Activated CD4-positive, alpha-beta memory T cell treated with anti-CD3 and anti-CD28 coated beads, Interleukin-2, amount 10 ng/mL, durations not matched to agents 7 days and 5 days (primary cell): ENCODE results near the gene CABCOCO1. TPM values are rescaled to one million over a fixed set of nuclear protein-coding genes. Genes with fewer than 3 reads are reported as not detected.
"Not testable (repeated sequence)": the region's sequence is repeated elsewhere in the genome, so short reads cannot be mapped to it uniquely, and the experiment has no call there.

ENCODE experiments used
- CTCF ChIA-PET: fragments of 350-600 bp; sonication (Branson Sonifier 250); formaldehyde crosslinking; loops from one replicate; lab custom pipeline; 2021; ENCODE audit warnings: antibody characterized with exemption, inconsistent platforms; lab: Charles Lee
- POLR2A ChIA-PET: fragments of 350-600 bp; sonication (Branson Sonifier 250); formaldehyde crosslinking; loops from one replicate; lab custom pipeline; 2021; ENCODE audit warnings: antibody characterized with exemption; lab: Charles Lee
- DNase-seq: peaks from one replicate; pipeline ENCODE4 v3.0.0-alpha.2; 2020
- H3K27ac Mint-ChIP-seq: one replicate; pipeline ENCODE4 v1.8.0; 2021; ENCODE audit warnings: mild to moderate bottlenecking, mixed read lengths
- H3K27me3 Mint-ChIP-seq: one replicate; pipeline ENCODE4 v1.8.0; 2021; ENCODE audit warnings: mixed read lengths
- H3K36me3 Mint-ChIP-seq: one replicate; pipeline ENCODE4 v1.8.0; 2021; ENCODE audit warnings: low read depth, mixed read lengths
- H3K4me1 Mint-ChIP-seq: one replicate; pipeline ENCODE4 v1.8.0; 2021; ENCODE audit warnings: mixed read lengths
- H3K4me3 Mint-ChIP-seq: one replicate; pipeline ENCODE4 v1.8.0; 2021; ENCODE audit warnings: mild to moderate bottlenecking, mixed read lengths
- H3K9me3 Mint-ChIP-seq: one replicate; pipeline ENCODE4 v1.8.0; 2021; ENCODE audit warnings: mixed read lengths
- total RNA-seq, 2 experiments: library from RNA; stranded (reverse); gene quantifications; one replicate each; pipeline ENCODE4 v1.2.3, GENCODE V29; 2021

CABCOCO1 gene
- total RNA-seq, 2 experiments from 2014 or later, result not detected

DNA sequence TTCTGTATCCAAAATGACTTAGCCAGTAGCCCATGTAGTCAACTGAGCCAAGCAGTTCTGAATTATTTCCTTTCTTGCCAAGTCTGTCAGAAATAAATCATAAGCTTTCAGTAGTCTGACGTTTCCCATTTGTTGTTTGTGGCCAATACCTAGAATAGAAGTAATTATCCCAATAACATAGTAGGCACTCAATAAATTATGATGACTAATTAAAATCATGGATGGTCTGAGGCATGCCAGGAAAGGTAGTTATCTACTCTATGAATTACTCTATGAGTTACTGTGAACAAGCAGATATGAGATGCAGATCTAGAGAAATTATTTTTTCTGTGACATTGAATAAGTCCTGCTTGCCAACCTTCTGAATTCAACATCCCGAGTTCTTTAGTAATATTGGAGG, 2.3 kb downstream of the CABCOCO1 start:
- CTCF ChIA-PET, result interaction anchor here (0.7 kb wide), 1 partner anchor 8 kb away, joined by 3 read pairs; no protein-coding TSS in a partner anchor
- POLR2A ChIA-PET, result no interaction called here
- H3K4me3 Mint-ChIP-seq, result no peak overlapping the region
- no peaks in the 10 kb centered on the region for H3K4me1 Mint-ChIP-seq
- no peak overlapping the region for H3K27ac Mint-ChIP-seq
- H3K36me3 Mint-ChIP-seq, result no peaks in the 10 kb centered on the region
- DNase-seq, result no peak
- no peaks in the 10 kb centered on the region for H3K9me3 Mint-ChIP-seq
- peaks cover 28% of the 10 kb centered on the region for H3K27me3 Mint-ChIP-seq

GRCh38 chr10:61669161-61669725, 6.5 kb downstream of the CABCOCO1 start:
- DNase-seq, result no peak
- Mint-ChIP-seq H3K9me3 (no peaks in the 10 kb centered on the region), H3K4me1 (no peaks in the 10 kb centered on the region), H3K4me3 (no peak overlapping the region), H3K27ac (no peak overlapping the region), H3K27me3 (peaks cover 8% of the 10 kb centered on the region), H3K36me3 (no peaks in the 10 kb centered on the region)
- POLR2A ChIA-PET, result no interaction called here
- CTCF ChIA-PET, result no interaction called here

DNA sequence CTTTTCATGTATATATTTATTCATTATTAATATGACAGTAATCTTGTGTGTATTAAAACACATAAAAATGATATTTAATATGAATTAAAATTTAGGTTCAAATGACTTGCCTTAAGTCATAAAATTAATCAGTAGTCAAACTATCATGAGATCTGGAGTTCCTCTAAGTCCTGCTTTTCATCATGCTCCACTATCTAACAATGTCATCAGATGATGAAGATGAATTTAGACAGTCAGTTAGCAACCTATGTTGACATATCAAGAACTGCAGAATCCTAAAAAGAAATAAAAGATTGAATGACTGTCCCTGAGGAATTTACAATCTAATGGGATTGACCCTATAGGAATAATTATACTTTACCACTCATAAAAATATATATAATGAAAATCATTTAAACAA, 7.1 kb downstream of the CABCOCO1 start:
- no peak for DNase-seq
- H3K9me3 Mint-ChIP-seq, result no peaks in the 10 kb centered on the region
- POLR2A ChIA-PET, result no interaction called here
- H3K4me3 Mint-ChIP-seq, result no peak overlapping the region
- H3K36me3 Mint-ChIP-seq, result no peaks in the 10 kb centered on the region
- H3K4me1 Mint-ChIP-seq, result no peaks in the 10 kb centered on the region
- CTCF ChIA-PET, result no interaction called here
- H3K27ac Mint-ChIP-seq, result no peak overlapping the region
- H3K27me3 Mint-ChIP-seq, result peaks cover 4% of the 10 kb centered on the region

GRCh38 chr10:61673360-61673759, 10.6 kb downstream of the CABCOCO1 start:
- Mint-ChIP-seq H3K27ac (no peak overlapping the region), H3K4me3 (no peak overlapping the region), H3K27me3 (peaks cover 3% of the 10 kb centered on the region), H3K4me1 (no peaks in the 10 kb centered on the region), H3K9me3 (no peaks in the 10 kb centered on the region), H3K36me3 (no peaks in the 10 kb centered on the region)
- ChIA-PET POLR2A (no interaction called here), CTCF (no interaction called here)
- DNase-seq, result no peak

DNA sequence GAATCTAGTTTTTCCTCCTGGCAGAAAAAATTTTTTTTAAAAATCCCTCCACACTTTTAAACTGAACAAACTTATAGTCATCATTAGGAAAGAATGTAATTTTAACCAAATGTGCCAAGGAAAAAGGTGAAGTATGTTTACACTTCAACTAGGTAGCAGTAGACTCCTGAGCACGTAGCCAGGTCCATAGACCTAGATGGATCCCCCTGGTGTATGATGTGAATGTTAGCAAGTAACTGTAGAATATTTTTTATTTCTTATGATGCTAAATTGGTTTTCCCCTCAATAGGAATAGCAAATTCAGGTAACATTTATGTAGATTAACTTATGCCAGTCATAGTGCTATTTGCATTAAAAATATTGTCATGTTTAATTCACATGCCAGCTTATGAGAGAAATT, 19.6 kb downstream of the CABCOCO1 start:
- no peak for DNase-seq
- Mint-ChIP-seq H3K36me3 (no peaks in the 10 kb centered on the region), H3K27ac (no peak overlapping the region), H3K9me3 (no peaks in the 10 kb centered on the region), H3K4me3 (no peak overlapping the region), H3K27me3 (peaks cover 5% of the 10 kb centered on the region), H3K4me1 (no peaks in the 10 kb centered on the region)
- POLR2A ChIA-PET, result no interaction called here
- CTCF ChIA-PET, result no interaction called here

- ChIA-PET CTCF (no interaction called here), POLR2A (no interaction called here)
- Mint-ChIP-seq H3K27me3 (peaks cover 5% of the 10 kb centered on the region), H3K27ac (no peak overlapping the region), H3K36me3 (no peaks in the 10 kb centered on the region), H3K4me1 (no peaks in the 10 kb centered on the region), H3K4me3 (no peak overlapping the region), H3K9me3 (no peaks in the 10 kb centered on the region)
- no peak for DNase-seq
Measured at GRCh38 chr10:61683319-61683718, 20.6 kb downstream of the CABCOCO1 start.

GRCh38 chr10:61684894-61685507, 22.3 kb downstream of the CABCOCO1 start:
- no peak overlapping the region for H3K4me3 Mint-ChIP-seq
- DNase-seq, result no peak
- POLR2A ChIA-PET, result no interaction called here
- no peaks in the 10 kb centered on the region for H3K4me1 Mint-ChIP-seq
- no peaks in the 10 kb centered on the region for H3K36me3 Mint-ChIP-seq
- no peak overlapping the region for H3K27ac Mint-ChIP-seq
- H3K27me3 Mint-ChIP-seq, result peaks cover 5% of the 10 kb centered on the region
- CTCF ChIA-PET, result interaction anchor here (0.7 kb wide), 1 partner anchor 803 kb away, joined by 3 read pairs; no protein-coding TSS in a partner anchor
- no peaks in the 10 kb centered on the region for H3K9me3 Mint-ChIP-seq

DNA sequence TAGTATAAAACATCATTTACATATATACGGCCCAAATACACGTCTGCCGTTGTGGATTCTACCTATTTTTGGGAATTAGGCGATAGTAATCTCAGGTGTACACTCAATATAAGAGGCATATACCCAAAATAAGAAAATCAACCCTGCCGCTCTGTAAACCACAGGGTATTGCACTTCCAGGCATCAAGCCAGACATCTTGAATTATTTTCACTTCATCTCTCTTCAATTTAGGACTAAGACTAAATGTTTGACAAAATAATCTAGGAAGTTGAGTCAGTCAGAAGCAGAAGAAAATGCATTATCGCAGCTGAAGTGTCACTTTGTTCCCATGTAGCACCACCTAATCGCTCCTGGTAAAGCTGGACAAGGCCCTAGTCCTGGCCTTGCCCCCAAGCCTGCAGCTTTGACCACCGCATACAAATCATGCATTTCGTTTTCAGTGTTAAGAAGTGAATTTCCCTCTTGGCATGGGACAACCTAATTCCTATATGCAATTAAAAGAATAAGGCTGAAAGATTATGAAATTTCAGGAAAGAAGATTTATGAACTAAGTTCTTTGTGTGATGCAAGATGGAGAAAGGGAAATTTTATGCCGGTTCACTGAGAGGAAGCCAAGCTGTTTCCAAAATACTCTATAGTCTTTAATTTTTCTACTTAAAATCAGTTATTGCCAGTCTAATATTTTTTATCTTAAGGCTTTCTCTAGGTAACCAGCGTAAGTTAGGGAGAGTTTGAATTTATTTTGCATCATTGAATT, 26.0 kb downstream of the CABCOCO1 start:
- DNase-seq, result no peak

DNA sequence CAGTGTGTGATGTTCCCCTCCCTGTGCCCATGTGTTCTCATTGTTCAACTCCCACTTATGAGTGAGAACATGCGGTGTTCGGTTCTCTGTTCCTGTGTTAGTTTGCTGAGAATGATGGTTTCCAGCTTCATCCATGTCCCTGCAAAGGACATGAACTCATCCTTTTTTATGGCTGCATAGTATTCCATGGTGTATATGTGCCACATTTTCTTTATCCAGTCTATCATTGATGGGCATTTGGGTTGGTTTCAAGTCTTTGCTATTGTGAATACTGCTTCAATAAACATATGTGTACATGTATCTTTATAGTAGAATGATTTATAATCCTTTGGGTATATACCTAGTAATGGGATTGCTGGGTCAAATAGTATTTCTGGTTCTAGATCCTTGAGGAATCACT, 28.9 kb downstream of the CABCOCO1 start:
- H3K9me3 Mint-ChIP-seq, H3K27ac Mint-ChIP-seq, H3K4me1 Mint-ChIP-seq, POLR2A ChIA-PET, DNase-seq, H3K36me3 Mint-ChIP-seq, CTCF ChIA-PET, H3K4me3 Mint-ChIP-seq: not testable (repeated sequence)
- peaks cover 19% of the 10 kb centered on the region for H3K27me3 Mint-ChIP-seq

More for the DNA sequence above, 26.0 kb downstream of the CABCOCO1 start:
- Mint-ChIP-seq H3K9me3 (no peaks in the 10 kb centered on the region), H3K27ac (no peak overlapping the region), H3K36me3 (no peaks in the 10 kb centered on the region), H3K4me1 (no peaks in the 10 kb centered on the region), H3K4me3 (no peak overlapping the region), H3K27me3 (peaks cover 12% of the 10 kb centered on the region)
- ChIA-PET CTCF (no interaction called here), POLR2A (no interaction called here)

DNA sequence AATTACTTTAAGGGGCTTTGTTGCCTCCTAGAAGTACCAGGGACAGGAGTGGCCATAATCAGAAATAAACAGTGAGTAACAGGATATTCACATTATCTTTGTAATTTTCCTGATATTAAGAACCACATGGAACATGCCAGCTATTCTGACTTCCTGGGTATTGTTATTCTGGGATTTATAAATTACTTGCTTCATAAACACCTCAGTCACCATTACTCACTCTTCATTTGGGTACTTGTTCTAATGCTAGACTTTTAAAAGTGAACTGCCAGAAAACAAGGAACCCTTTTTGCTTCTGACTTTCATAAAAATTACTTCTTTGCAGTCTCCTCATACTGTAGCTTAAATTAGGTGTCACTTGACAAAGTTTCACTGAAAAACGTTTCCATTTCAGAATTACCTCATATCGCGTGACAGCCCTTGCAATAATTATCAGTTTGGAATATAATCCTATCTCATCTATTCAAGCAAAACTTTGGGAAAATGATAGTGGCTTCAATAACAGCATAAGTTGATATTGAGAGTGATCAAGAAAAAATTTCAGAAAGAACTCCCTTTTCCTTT, 29.8 kb downstream of the CABCOCO1 start:
- H3K27ac Mint-ChIP-seq, result no peak overlapping the region

GRCh38 chr10:61698968-61699655, 36.4 kb downstream of the CABCOCO1 start:
- DNase-seq, result no peak
- Mint-ChIP-seq H3K9me3 (no peaks in the 10 kb centered on the region), H3K36me3 (no peaks in the 10 kb centered on the region), H3K27me3 (peaks cover 10% of the 10 kb centered on the region), H3K4me1 (no peaks in the 10 kb centered on the region), H3K27ac (no peak overlapping the region), H3K4me3 (no peak overlapping the region)
- CTCF ChIA-PET, result no interaction called here
- POLR2A ChIA-PET, result interaction anchor here (0.6 kb wide), 1 partner anchor 176 kb away, joined by 3 read pairs; no protein-coding TSS in a partner anchor

More for the DNA sequence above, 29.8 kb downstream of the CABCOCO1 start:
- Mint-ChIP-seq H3K27me3 (peaks cover 19% of the 10 kb centered on the region), H3K9me3 (no peaks in the 10 kb centered on the region), H3K4me3 (no peak overlapping the region), H3K36me3 (no peaks in the 10 kb centered on the region), H3K4me1 (no peaks in the 10 kb centered on the region)
- DNase-seq, result no peak
- ChIA-PET CTCF (no interaction called here), POLR2A (no interaction called here)

DNA sequence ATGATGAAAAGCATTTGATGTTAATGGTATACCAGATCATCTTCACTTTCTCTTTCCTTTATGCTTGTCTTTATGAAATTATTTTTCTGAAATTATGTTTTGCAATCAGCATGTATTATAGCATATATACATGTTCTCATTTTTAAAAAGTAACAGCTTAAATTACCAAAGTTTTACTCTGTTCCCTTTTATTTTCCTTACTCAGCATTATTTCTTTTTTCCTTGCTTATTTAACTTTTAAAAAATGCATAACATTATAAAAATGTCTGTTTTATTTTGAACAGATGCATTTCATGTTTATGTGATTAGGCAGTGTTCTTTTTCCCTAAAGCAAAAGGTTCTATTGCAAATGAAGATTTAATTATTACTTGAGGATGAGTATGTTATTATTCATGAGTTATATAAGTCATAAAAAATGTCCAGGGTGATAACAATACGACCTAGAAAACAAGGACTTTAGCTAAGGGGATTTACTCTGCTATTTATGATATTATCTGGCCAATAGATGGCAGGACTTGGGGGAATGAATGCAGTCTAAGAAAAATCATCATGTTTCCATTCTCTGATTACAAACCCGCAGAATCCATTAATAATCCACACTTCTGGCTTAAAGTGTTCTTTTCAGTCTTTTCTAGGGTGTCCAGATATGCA, 38.5 kb downstream of the CABCOCO1 start:
- Mint-ChIP-seq H3K4me3 (no peak overlapping the region), H3K9me3 (no peaks in the 10 kb centered on the region), H3K27ac (no peak overlapping the region), H3K4me1 (no peaks in the 10 kb centered on the region), H3K36me3 (no peaks in the 10 kb centered on the region), H3K27me3 (peaks cover 2% of the 10 kb centered on the region)
- DNase-seq, result no peak
- CTCF ChIA-PET, result no interaction called here
- POLR2A ChIA-PET, result no interaction called here
